HG03135 (cell line): ENCODE results near the gene KCNJ12.
"Not testable (repeated sequence)": the region's sequence is repeated elsewhere in the genome, so short reads cannot be mapped to it uniquely, and the experiment has no call there.

Experiments used
- ATAC-seq: cut with Tn5 transposase; IDR thresholded peaks from one replicate; pipeline ENCODE4 v1.9.1; 2021; ENCODE audit warnings: mild to moderate bottlenecking, moderate library complexity; ENCODE audit not compliant: unreplicated experiment

KCNJ12 gene

GRCh38 chr17:21404956-21405731 lies 29.0 kb downstream of the KCNJ12 start:
- not testable (repeated sequence) for ATAC-seq

GRCh38 chr17:21405904-21406400 lies 29.8 kb downstream of the KCNJ12 start:
- ATAC-seq = not testable (repeated sequence)

- ATAC-seq = not testable (repeated sequence)
Measured at GRCh38 chr17:21406616-21407404, 30.7 kb downstream of the KCNJ12 start.

GRCh38 chr17:21407752-21408151 lies 31.6 kb downstream of the KCNJ12 start:
- ATAC-seq = not testable (repeated sequence)

GRCh38 chr17:21408224-21408623 lies 32.1 kb downstream of the KCNJ12 start:
- not testable (repeated sequence) for ATAC-seq

GRCh38 chr17:21408766-21409300 lies 32.7 kb downstream of the KCNJ12 start:
- ATAC-seq = not testable (repeated sequence)

GRCh38 chr17:21409388-21409787 lies 33.2 kb downstream of the KCNJ12 start:
- ATAC-seq = not testable (repeated sequence)

- not testable (repeated sequence) for ATAC-seq
Measured at GRCh38 chr17:21409971-21410370, 33.8 kb downstream of the KCNJ12 start.

GRCh38 chr17:21410371-21410770 lies 34.2 kb downstream of the KCNJ12 start:
- ATAC-seq = not testable (repeated sequence)

GRCh38 chr17:21410906-21411678 lies 34.9 kb downstream of the KCNJ12 start:
- not testable (repeated sequence) for ATAC-seq

GRCh38 chr17:21411679-21412205 lies 35.6 kb downstream of the KCNJ12 start:
- not testable (repeated sequence) for ATAC-seq

GRCh38 chr17:21412207-21412681 lies 36.1 kb downstream of the KCNJ12 start:
- not testable (repeated sequence) for ATAC-seq

- ATAC-seq = not testable (repeated sequence)
Measured at GRCh38 chr17:21413570-21414279, 37.6 kb downstream of the KCNJ12 start.

GRCh38 chr17:21414616-21415015 lies 38.5 kb downstream of the KCNJ12 start:
- not testable (repeated sequence) for ATAC-seq

GRCh38 chr17:21415166-21415990 lies 39.2 kb downstream of the KCNJ12 start:
- not testable (repeated sequence) for ATAC-seq

GRCh38 chr17:21416471-21416981 lies 40.4 kb downstream of the KCNJ12 start:
- not testable (repeated sequence) for ATAC-seq

- not testable (repeated sequence) for ATAC-seq
Measured at GRCh38 chr17:21417349-21417748, 41.2 kb downstream of the KCNJ12 start.

GRCh38 chr17:21417921-21418320 lies 41.8 kb downstream of the KCNJ12 start:
- ATAC-seq = no peak
